ENCODE data around the gene GSC2. TPM values are rescaled to one million over a fixed set of nuclear protein-coding genes. Genes with fewer than 3 reads are reported as not detected.

Gene GSC2
- total and polyA plus RNA-seq, 9 of the 15 experiments (the other 6 are each of a cell fraction or from before 2014, with no cell fraction given), result not detected

- TF ChIP-seq VEZF1 (CRISPR knock-in tag; IDR thresholded peaks at IDR 0.05) (peak; percentile 90), PTBP1 (IDR thresholded peaks at IDR 0.05; ENCODE audit: low read depth, low read length) (no peak), ZNF707 (CRISPR knock-in tag; conservative IDR thresholded peaks at IDR 0.05) (no peak), SP1 (CRISPR knock-in tag; IDR thresholded peaks at IDR 0.05) (peak; percentile 83), ZHX1 (conservative IDR thresholded peaks at IDR 0.05; ENCODE audit: low read length) (no peak), BCL6 (CRISPR knock-in tag; IDR thresholded peaks at IDR 0.05) (no peak), RBM15 (IDR thresholded peaks at IDR 0.05; ENCODE audit: insufficient read depth, low read length) (no peak), XRCC5 (IDR thresholded peaks at IDR 0.05; ENCODE audit: low read depth, low read length) (0 out of 2 replicates have a peak, but pooled peaks have one; percentile 43), SAP30 (IDR thresholded peaks at IDR 0.05; ENCODE audit: borderline replicate concordance, insufficient read depth, low read depth, low read length, poor library complexity, severe bottlenecking) (peak; percentile 42), L3MBTL2 (IDR thresholded peaks at IDR 0.05) (peak; percentile 30; the same call in 1 of the 2 replicates), MCM2 (IDR thresholded peaks at IDR 0.05; ENCODE audit: low read depth) (no peak), MLLT1 (IDR thresholded peaks at IDR 0.05) (peak in 1 of 2 experiments; percentile 69; a peak in 2 of 4 replicates), TRIM24 (IDR thresholded peaks at IDR 0.05) (no peak), ZNF3 (CRISPR knock-in tag; IDR thresholded peaks at IDR 0.05) (no peak), FOXP4 (CRISPR knock-in tag; IDR thresholded peaks at IDR 0.05; ENCODE audit: borderline replicate concordance) (peak; percentile 13; the same call in 1 of the 2 replicates), MAFF (IDR thresholded peaks at IDR 0.05; ENCODE audit: low read length) (no peak), TFAM (CRISPR knock-in tag; conservative IDR thresholded peaks at IDR 0.05) (no peak), GABPA (tag; conservative IDR thresholded peaks at IDR 0.05; ENCODE audit: low read depth) (peak; percentile 81), NR2F6 (CRISPR knock-in tag; IDR thresholded peaks at IDR 0.05) (0 out of 2 replicates have a peak, but pooled peaks have one; percentile 84)
Measured at GRCh38 chr22:19109198-19110063, 40.7 kb downstream of the GSC2 start (continued).

All from K562 (cell line).